G401 (cell line): ENCODE results near the gene CLRN1. TPM values are rescaled to one million over a fixed set of nuclear protein-coding genes. Genes with fewer than 3 reads are reported as not detected.

Source experiments
- DNase-seq: peaks from one replicate; pipeline ENCODE4 v3.0.0-alpha.2; 2015; ENCODE audit warnings: low spot score
- in situ Hi-C: cut with HindIII; loops from 2 replicates; pipeline ENCODE4 v1.10.0; 2016; ENCODE audit warnings: low sequenced_read_pairs, mixed read lengths
- total RNA-seq: library from RNA; depleted of rRNA; stranded (reverse); fragments of >200 nt; shearing (Covaris generic); gene quantifications from 2 replicates; pipeline ENCODE4 v1.2.3, GENCODE V29; 2014

CLRN1 gene
- total RNA-seq, 1 experiment from 2014 or later: not detected

GRCh38 chr3:150984066-150984465, 11.5 kb upstream of the CLRN1 start:
- in situ Hi-C loops: no loop called here
- no peak for DNase-seq

GRCh38 chr3:150978566-150979148, 6.1 kb upstream of the CLRN1 start:
- DNase-seq: no peak
- in situ Hi-C loops: no loop called here

- DNase-seq: no peak
- in situ Hi-C loops: no loop called here
Observed at GRCh38 chr3:150975992-150976368, 3.5 kb upstream of the CLRN1 start.

- in situ Hi-C loops: no loop called here
- DNase-seq: no peak
Observed at GRCh38 chr3:150975086-150975991, 2.8 kb upstream of the CLRN1 start.

- in situ Hi-C loops: no loop called here
- no peak for DNase-seq
Observed at GRCh38 chr3:150970665-150971324, 1.7 kb downstream of the CLRN1 start.

- no peak for DNase-seq
- in situ Hi-C loops: no loop called here
Observed at GRCh38 chr3:150968341-150969035, 4.0 kb downstream of the CLRN1 start.

GRCh38 chr3:150965436-150965835, 7.1 kb downstream of the CLRN1 start:
- in situ Hi-C loops: no loop called here
- no peak for DNase-seq

- in situ Hi-C loops: no loop called here
- DNase-seq: no peak
Observed at GRCh38 chr3:150961949-150962348, 10.6 kb downstream of the CLRN1 start.

GRCh38 chr3:150960708-150961684, 11.5 kb downstream of the CLRN1 start:
- in situ Hi-C loops: no loop called here
- DNase-seq: no peak

- in situ Hi-C loops: no loop called here
- no peak for DNase-seq
Observed at GRCh38 chr3:150958683-150959082, 13.8 kb downstream of the CLRN1 start.

- no peak for DNase-seq
- in situ Hi-C loops: no loop called here
Observed at GRCh38 chr3:150956376-150956775, 16.2 kb downstream of the CLRN1 start.

GRCh38 chr3:150951923-150952322, 20.6 kb downstream of the CLRN1 start:
- in situ Hi-C loops: no loop called here
- no peak for DNase-seq

- DNase-seq: no peak
Observed at GRCh38 chr3:150945226-150946032, 27.1 kb downstream of the CLRN1 start.

GRCh38 chr3:150942221-150942620, 30.3 kb downstream of the CLRN1 start:
- no peak for DNase-seq
- in situ Hi-C loops: no loop called here

More at GRCh38 chr3:150945226-150946032, 27.1 kb downstream of the CLRN1 start:
- in situ Hi-C loops: no loop called here

GRCh38 chr3:150936693-150937092, 35.8 kb downstream of the CLRN1 start:
- no peak for DNase-seq
- in situ Hi-C loops: no loop called here

- in situ Hi-C loops: no loop called here
- no peak for DNase-seq
Observed at GRCh38 chr3:150933473-150933995, 39.0 kb downstream of the CLRN1 start.

- in situ Hi-C loops: no loop called here
- DNase-seq: no peak
Observed at GRCh38 chr3:150931745-150932144, 40.8 kb downstream of the CLRN1 start.

- DNase-seq: no peak
- in situ Hi-C loops: no loop called here
Observed at GRCh38 chr3:150930839-150931238, 41.7 kb downstream of the CLRN1 start.
